Prostate gland (tissue), 2 donors: ENCODE measurements around the gene ZNF445.

Experiments
- POLR2A ChIP-seq: fragments of 450-650 bp; IDR thresholded peaks from one replicate; pipeline ENCODE4 v1.6.1; 2016; ENCODE audit warnings: antibody characterized with exemption, mild to moderate bottlenecking
- POLR2AphosphoS5 ChIP-seq: sonication (generic); formaldehyde crosslinking; IDR thresholded peaks from one replicate; pipeline ENCODE4 v1.6.1; 2017; ENCODE audit warnings: antibody characterized with exemption
- TF ChIP-seq, protein P1 (sequence below), 4 experiments: fragments of 200-600 bp in 2 of 4; fragments of 450-650 bp in 2 of 4; sonication (generic) in 2 of 4; IDR thresholded peaks; 1 replicate in 3 of 4; 2 replicates in 1 of 4; pipeline ENCODE4 v1.5.1; 2016 to 2019; ENCODE audit warnings: antibody characterized with exemption in 4 of 4, mild to moderate bottlenecking in 2 of 4, moderate library complexity in 2 of 4

DNA sequence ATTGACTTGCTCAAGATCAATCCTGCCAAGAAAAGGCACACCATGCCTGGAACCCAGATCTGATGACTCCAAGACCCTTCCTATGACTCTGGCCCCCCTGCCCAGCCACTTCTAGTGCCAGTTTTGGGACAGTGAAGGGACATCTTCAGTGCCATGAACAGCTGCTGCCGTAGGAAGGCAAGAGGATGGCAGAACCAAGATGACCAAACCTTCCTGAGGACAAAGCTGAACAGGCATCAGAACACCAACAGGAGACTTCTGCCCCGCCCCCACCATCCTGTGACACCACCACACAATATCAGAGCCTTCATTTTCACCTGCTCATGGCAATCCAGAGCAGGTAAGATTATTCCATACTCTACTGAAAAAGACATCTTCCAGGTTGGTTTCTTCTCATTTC lies 33.0 kb downstream of the ZNF445 start:
- no peak for TF ChIP-seq POLR2AphosphoS5
- TF ChIP-seq, protein P1, sequence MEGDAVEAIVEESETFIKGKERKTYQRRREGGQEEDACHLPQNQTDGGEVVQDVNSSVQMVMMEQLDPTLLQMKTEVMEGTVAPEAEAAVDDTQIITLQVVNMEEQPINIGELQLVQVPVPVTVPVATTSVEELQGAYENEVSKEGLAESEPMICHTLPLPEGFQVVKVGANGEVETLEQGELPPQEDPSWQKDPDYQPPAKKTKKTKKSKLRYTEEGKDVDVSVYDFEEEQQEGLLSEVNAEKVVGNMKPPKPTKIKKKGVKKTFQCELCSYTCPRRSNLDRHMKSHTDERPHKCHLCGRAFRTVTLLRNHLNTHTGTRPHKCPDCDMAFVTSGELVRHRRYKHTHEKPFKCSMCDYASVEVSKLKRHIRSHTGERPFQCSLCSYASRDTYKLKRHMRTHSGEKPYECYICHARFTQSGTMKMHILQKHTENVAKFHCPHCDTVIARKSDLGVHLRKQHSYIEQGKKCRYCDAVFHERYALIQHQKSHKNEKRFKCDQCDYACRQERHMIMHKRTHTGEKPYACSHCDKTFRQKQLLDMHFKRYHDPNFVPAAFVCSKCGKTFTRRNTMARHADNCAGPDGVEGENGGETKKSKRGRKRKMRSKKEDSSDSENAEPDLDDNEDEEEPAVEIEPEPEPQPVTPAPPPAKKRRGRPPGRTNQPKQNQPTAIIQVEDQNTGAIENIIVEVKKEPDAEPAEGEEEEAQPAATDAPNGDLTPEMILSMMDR (IDR thresholded peaks at IDR 0.05) = no peak
- TF ChIP-seq POLR2A = no peak
